ENCODE data around the gene RMND5B.

Gene RMND5B

DNA sequence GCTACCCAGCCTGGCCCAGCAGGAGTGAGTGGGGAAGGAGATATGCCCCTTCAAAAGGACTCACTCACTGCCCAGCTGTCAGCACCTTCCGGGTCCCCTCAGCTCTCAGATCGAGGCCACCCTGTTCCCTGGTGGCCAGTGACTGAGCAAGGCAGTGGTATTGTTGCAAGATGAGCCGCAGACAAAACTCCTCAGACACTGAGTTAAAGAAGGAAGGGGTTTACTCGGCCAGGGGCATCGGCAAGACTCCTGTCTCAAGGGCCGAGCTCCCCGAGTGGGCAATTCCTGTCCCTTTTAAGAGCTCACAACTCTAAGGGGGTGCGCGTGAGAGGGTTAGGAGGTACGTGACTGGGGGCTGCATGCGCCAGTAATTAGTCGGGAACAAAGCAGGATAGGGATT is 27.2 kb upstream of the RMND5B start:
- no peak for TF ChIP-seq FOXM1 (IDR thresholded peaks at IDR 0.05; ENCODE audit: borderline replicate concordance, low read depth)
- TF ChIP-seq TEAD4 (IDR thresholded peaks at IDR 0.05), result no peak
- TF ChIP-seq, protein P1, sequence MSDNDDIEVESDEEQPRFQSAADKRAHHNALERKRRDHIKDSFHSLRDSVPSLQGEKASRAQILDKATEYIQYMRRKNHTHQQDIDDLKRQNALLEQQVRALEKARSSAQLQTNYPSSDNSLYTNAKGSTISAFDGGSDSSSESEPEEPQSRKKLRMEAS (IDR thresholded peaks at IDR 0.05), result no peak
- no peak for TF ChIP-seq ZBTB7A (IDR thresholded peaks at IDR 0.05; ENCODE audit: low read depth)

DNA sequence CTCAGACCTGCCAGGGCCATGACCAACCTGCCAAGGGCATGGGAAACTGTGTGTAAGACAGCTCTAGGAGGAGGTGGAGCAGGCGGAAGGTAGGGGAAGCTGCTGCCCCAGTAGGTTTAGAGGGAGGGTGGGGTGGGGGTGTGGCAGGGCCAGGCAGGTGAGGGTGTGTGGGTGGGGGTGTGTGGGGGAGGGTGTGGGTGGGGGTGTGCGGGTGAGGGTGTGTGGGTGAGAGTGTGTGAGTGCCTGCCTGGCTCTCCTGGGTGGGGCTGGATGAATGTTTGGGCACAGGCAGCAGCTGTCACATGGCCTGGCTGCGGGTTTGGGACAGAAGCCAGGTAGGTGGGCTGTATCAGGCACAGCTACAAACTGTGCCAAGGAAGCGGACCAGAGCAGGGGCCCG is 26.3 kb upstream of the RMND5B start:
- TF ChIP-seq ZBTB7A (IDR thresholded peaks at IDR 0.05; ENCODE audit: low read depth) (no peak), EGR1 (IDR thresholded peaks at IDR 0.05) (no peak), TEAD4 (IDR thresholded peaks at IDR 0.05) (no peak), YY1 (IDR thresholded peaks at IDR 0.05; ENCODE audit: low read depth) (no peak), RAD21 (IDR thresholded peaks at IDR 0.05; ENCODE audit: low read depth) (no peak), FOXM1 (IDR thresholded peaks at IDR 0.05; ENCODE audit: borderline replicate concordance, low read depth) (no peak), EP300 (IDR thresholded peaks at IDR 0.05; ENCODE audit: borderline replicate concordance) (no peak), CEBPB (IDR thresholded peaks at IDR 0.05) (no peak), NFIC (IDR thresholded peaks at IDR 0.05) (peak; percentile 26; the same call in 1 of the 2 replicates)
- TF ChIP-seq, protein P2, sequence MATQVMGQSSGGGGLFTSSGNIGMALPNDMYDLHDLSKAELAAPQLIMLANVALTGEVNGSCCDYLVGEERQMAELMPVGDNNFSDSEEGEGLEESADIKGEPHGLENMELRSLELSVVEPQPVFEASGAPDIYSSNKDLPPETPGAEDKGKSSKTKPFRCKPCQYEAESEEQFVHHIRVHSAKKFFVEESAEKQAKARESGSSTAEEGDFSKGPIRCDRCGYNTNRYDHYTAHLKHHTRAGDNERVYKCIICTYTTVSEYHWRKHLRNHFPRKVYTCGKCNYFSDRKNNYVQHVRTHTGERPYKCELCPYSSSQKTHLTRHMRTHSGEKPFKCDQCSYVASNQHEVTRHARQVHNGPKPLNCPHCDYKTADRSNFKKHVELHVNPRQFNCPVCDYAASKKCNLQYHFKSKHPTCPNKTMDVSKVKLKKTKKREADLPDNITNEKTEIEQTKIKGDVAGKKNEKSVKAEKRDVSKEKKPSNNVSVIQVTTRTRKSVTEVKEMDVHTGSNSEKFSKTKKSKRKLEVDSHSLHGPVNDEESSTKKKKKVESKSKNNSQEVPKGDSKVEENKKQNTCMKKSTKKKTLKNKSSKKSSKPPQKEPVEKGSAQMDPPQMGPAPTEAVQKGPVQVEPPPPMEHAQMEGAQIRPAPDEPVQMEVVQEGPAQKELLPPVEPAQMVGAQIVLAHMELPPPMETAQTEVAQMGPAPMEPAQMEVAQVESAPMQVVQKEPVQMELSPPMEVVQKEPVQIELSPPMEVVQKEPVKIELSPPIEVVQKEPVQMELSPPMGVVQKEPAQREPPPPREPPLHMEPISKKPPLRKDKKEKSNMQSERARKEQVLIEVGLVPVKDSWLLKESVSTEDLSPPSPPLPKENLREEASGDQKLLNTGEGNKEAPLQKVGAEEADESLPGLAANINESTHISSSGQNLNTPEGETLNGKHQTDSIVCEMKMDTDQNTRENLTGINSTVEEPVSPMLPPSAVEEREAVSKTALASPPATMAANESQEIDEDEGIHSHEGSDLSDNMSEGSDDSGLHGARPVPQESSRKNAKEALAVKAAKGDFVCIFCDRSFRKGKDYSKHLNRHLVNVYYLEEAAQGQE (IDR thresholded peaks at IDR 0.05; ENCODE audit: low read depth), result no peak
- TF ChIP-seq, protein P3, sequence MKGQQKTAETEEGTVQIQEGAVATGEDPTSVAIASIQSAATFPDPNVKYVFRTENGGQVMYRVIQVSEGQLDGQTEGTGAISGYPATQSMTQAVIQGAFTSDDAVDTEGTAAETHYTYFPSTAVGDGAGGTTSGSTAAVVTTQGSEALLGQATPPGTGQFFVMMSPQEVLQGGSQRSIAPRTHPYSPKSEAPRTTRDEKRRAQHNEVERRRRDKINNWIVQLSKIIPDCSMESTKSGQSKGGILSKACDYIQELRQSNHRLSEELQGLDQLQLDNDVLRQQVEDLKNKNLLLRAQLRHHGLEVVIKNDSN (IDR thresholded peaks at IDR 0.05), result peak; percentile 76
- TF ChIP-seq, protein P1 (IDR thresholded peaks at IDR 0.05), result no peak

DNA sequence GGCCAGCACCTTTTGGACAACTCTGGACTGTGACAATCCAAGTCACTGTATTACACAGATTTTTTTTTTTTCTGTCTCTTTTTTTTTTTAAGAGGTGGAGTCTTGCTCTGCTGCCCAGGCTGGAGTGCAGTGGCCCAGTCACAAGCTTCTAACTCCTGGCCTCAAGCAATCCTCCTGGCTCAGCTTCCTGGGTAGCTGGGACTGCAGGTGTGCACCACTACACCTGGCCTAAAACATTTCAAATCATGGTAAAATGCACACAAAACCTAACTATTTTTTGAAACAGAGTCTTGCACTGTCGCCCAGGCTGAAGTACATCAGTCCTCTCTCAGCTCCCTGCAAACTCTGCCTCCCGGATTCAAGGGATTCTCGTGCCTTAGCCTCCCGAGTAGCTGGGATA is 24.7 kb upstream of the RMND5B start:
- TF ChIP-seq TEAD4 (IDR thresholded peaks at IDR 0.05) (no peak), NFIC (IDR thresholded peaks at IDR 0.05) (no peak)

DNA sequence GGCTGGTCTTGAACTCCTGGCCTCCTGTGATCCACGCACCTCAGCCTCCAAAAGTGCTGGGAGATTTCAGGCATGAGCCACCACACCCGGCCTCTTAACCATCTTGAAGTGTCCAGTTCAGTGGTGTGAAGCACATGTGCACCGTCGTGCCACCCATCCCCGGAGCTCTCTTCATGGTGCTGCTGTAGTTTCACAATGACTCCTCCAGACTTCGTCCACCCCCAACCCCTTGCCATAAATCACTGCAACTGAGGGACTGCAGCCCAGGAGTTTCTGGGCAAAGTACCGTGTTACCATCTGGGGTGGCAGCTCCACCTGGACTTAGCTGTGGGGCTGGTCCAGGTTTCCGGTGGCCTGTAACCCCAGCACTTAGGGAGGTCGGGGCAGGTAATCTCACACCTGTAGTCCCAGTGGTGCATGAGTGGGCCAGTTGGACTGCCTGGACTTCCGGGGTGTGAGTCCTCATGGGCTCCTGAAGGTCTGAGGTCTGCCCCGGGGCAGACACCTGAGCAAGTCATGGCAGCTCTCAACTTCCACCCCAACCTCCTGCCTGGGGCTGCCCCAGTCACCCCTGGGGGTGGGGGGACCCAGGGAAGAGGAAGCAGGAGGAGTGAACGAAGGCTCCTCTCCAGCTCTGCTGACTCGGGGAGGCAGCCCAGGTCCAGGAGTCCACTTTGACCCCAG is 24.1 kb upstream of the RMND5B start:
- TF ChIP-seq FOXM1 (IDR thresholded peaks at IDR 0.05; ENCODE audit: borderline replicate concordance, low read depth), result no peak
- no peak for TF ChIP-seq RAD21 (IDR thresholded peaks at IDR 0.05; ENCODE audit: low read depth)

DNA sequence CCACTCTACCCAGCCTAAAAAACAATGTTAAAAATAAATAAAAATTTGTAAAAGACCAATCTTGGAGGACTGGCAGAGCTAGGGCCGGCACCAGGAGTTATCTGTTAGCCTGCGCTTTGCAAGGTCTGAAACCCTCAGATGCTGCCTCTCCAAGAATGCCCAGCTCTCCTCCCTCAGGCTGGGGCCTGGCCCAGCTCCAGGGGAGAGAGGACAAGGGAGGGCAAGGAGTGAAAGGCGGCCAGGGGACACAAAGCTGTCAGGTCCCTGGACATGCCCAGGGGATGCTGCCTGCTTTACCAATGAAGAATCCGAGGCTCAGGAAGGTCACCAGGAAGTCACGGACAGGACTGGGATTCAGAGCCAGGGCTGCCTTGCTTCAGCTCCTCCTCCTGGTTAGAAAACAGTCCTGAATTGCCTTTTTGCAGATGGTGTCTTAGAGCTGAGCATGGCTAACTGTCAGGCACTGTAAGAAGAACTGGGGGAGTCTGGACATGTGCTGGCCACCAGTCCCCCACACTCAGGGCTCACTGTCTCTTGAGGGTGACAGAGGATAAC is 23.0 kb upstream of the RMND5B start:
- TF ChIP-seq CEBPB (IDR thresholded peaks at IDR 0.05) (no peak), ZBTB7A (IDR thresholded peaks at IDR 0.05; ENCODE audit: low read depth) (no peak), TEAD4 (IDR thresholded peaks at IDR 0.05) (no peak), RAD21 (IDR thresholded peaks at IDR 0.05; ENCODE audit: low read depth) (no peak), EGR1 (IDR thresholded peaks at IDR 0.05) (no peak), FOXM1 (IDR thresholded peaks at IDR 0.05; ENCODE audit: borderline replicate concordance, low read depth) (no peak), TCF12 (IDR thresholded peaks at IDR 0.05; ENCODE audit: low read depth) (no peak), NFIC (IDR thresholded peaks at IDR 0.05) (no peak)
- TF ChIP-seq, protein P3 (IDR thresholded peaks at IDR 0.05), result no peak

DNA sequence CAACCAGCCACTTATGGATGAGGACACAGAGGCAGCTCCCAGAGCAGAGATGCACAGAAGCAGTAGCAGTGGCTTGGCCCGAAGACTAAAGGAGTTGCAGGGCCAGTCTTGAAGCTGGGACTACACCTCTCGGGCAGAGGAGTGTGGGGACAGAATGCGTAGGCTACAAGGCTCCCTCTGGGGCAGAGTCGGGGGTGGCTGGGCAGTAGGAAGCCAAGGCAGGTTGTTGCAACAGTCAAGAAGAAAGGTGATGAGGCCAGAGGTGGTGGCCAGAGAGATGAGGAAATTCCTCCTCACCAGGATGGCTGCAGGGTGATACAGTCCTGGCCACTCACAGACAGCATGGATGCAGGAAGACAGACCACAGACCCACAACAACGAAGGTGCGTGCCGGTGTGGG is 22.4 kb upstream of the RMND5B start:
- TF ChIP-seq, protein P2 (IDR thresholded peaks at IDR 0.05; ENCODE audit: low read depth), result no peak
- no peak for TF ChIP-seq YY1 (IDR thresholded peaks at IDR 0.05; ENCODE audit: low read depth)
- no peak for TF ChIP-seq CEBPB (IDR thresholded peaks at IDR 0.05)
- no peak for TF ChIP-seq TCF12 (IDR thresholded peaks at IDR 0.05; ENCODE audit: low read depth)
- no peak for TF ChIP-seq ZBTB7A (IDR thresholded peaks at IDR 0.05; ENCODE audit: low read depth)
- TF ChIP-seq FOXM1 (IDR thresholded peaks at IDR 0.05; ENCODE audit: borderline replicate concordance, low read depth), result no peak
- no peak for TF ChIP-seq TEAD4 (IDR thresholded peaks at IDR 0.05)
- TF ChIP-seq NFIC (IDR thresholded peaks at IDR 0.05), result no peak
- no peak for TF ChIP-seq RAD21 (IDR thresholded peaks at IDR 0.05; ENCODE audit: low read depth)
- TF ChIP-seq EP300 (IDR thresholded peaks at IDR 0.05; ENCODE audit: borderline replicate concordance), result no peak
- TF ChIP-seq CREB1 (IDR thresholded peaks at IDR 0.05; ENCODE audit: low read depth), result no peak
- TF ChIP-seq, protein P1 (IDR thresholded peaks at IDR 0.05), result no peak
- TF ChIP-seq EGR1 (IDR thresholded peaks at IDR 0.05), result no peak
- TF ChIP-seq, protein P3 (IDR thresholded peaks at IDR 0.05), result no peak
- no peak for TF ChIP-seq TAF1 (IDR thresholded peaks at IDR 0.05; ENCODE audit: low read depth)

Measured in Ishikawa (cell line).